Transverse colon (tissue), 4 donors: ENCODE results near the gene UHRF2. TPM values are rescaled to one million over a fixed set of nuclear protein-coding genes. Genes with fewer than 3 reads are reported as not detected.

Source experiments
- DNase-seq: peaks from one replicate; pipeline ENCODE4 v3.0.0-alpha.2; 2019
- H3K27ac ChIP-seq, 4 donors: fragments of 200-600 bp; sonication (generic); 2 replicates each; pipeline ENCODE4 v1.5.1; 2016 to 2018; ENCODE audit warnings: inconsistent platforms in 4 of 4
- H3K27me3 ChIP-seq: fragments of 200-600 bp; sonication (generic); 2 replicates; pipeline ENCODE4 v1.5.1; 2017; ENCODE audit warnings: inconsistent platforms
- H3K36me3 ChIP-seq, 4 donors: fragments of 200-600 bp; sonication (generic); 2 replicates each; pipeline ENCODE4 v1.5.1; 2017 to 2019; ENCODE audit warnings: inconsistent platforms in 4 of 4
- H3K4me1 ChIP-seq, 4 donors: fragments of 200-600 bp; sonication (generic); 2 replicates each; pipeline ENCODE4 v1.5.1; 2017 to 2020; ENCODE audit warnings: inconsistent platforms in 4 of 4
- H3K4me3 ChIP-seq, 4 donors: fragments of 200-600 bp; sonication (generic); 1 replicate in 1 of 4; 2 replicates in 3 of 4; pipeline versions ENCODE4 v1.5.1 to v1.6.1; 2017 to 2019; ENCODE audit warnings: inconsistent platforms in 4 of 4
- H3K9me3 ChIP-seq, 2 donors: fragments of 200-600 bp; sonication (generic); 2 replicates each; pipeline ENCODE4 v1.5.1; 2017 to 2019; ENCODE audit warnings: inconsistent platforms in 2 of 2
- EP300 ChIP-seq: sonication (generic); formaldehyde crosslinking; IDR thresholded peaks from one replicate; pipeline ENCODE4 v1.6.1; 2017; ENCODE audit warnings: antibody characterized with exemption, low read depth
- POLR2A ChIP-seq: fragments of 450-650 bp; IDR thresholded peaks from one replicate; pipeline ENCODE4 v1.6.1; 2016; ENCODE audit warnings: antibody characterized with exemption, mild to moderate bottlenecking, moderate library complexity
- POLR2AphosphoS5 ChIP-seq, 3 donors: sonication (generic); formaldehyde crosslinking; IDR thresholded peaks; one replicate each; pipeline ENCODE4 v1.6.1; 2016; ENCODE audit warnings: antibody characterized with exemption in 3 of 3
- WGBS, 2 donors: methylation state at CpG; one replicate each; pipeline ENCODE4 v1.1.5; 2018; ENCODE audit warnings: low coverage in 1 of 2; 5-methylcytosine and 5-hydroxymethylcytosine counted together
- in situ Hi-C, 4 donors: fragments of 200-750 bp; cut with MboI; loops; one replicate each; pipeline versions ENCODE4 v1.15.0 to v1.15.1; 2017; ENCODE audit warnings: low sequenced_read_pairs in 3 of 4, low pct_ligation_motif_present in 1 of 4, low pct_unique_long_range_greater_than_20kb in 1 of 4
- intact Hi-C: fragments of 100-400 bp; cut with DNase I; formaldehyde crosslinking; loops from one replicate; pipeline ENCODE4 v1.15.1; 2023; ENCODE audit warnings: low total_unique reads
- total RNA-seq, 4 donors: library from RNA; depleted of rRNA; stranded (reverse); fragments of >200 nt; gene quantifications; one replicate each; pipeline ENCODE4 v1.1.0, GENCODE V29; 2016
- TF ChIP-seq, protein P1 (sequence below), 5 experiments: fragments of 200-600 bp in 3 of 5; fragments of 450-650 bp in 2 of 5; sonication (generic) in 3 of 5; IDR thresholded peaks; 1 replicate in 2 of 5; 2 replicates in 3 of 5; pipeline ENCODE4 v1.5.1; 2016 to 2017; ENCODE audit warnings: antibody characterized with exemption in 5 of 5, inconsistent platforms in 3 of 5, mild to moderate bottlenecking in 2 of 5, moderate library complexity in 1 of 5

UHRF2 gene
- total RNA-seq, 4 donors from 2014 or later, result 40.8 to 64.0 (median 51.4) TPM

DNA sequence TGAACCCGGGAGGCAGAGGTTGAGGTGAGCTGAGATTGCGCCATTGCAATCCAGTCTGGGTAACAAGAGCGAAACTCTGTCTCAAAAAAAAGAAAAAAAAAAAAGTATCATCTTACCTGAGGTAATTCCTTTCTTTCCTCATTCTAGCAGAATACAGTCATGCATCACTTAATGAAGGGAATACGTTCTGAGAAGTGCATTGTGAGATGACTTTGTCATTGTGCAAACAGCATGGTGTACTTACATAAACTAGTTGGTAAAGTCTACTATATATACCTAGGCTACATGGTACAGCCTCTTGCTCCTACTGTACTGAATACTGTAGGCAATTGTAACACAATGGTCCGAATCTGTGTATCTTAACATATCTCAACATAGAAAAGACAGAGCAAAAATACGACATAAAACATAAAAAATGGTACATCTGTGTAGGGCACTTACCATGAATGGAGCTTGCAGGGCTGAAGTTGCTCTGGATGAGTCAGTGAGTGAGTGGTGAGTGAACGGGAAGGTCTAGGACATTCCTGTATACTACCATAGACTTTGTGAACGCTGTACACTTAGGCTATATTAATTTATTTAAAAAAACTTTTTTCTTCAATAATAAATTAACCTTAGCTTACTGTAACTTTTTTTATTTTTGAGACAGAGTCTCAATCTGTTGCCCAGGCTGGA, 132.2 kb downstream of the UHRF2 start:
- Histone ChIP-seq H3K36me3 (no peaks in the 10 kb centered on the region), H3K9me3 (no peaks in the 10 kb centered on the region), H3K4me3 (no peak overlapping the region), H3K27me3 (no peaks in the 10 kb centered on the region), H3K27ac (no peak overlapping the region), H3K4me1 (no peaks in the 10 kb centered on the region)
- DNase-seq, result no peak
- TF ChIP-seq POLR2A (no peak), EP300 (no peak), POLR2AphosphoS5 (IDR thresholded peaks at IDR 0.05) (no peak)
- TF ChIP-seq, protein P1, sequence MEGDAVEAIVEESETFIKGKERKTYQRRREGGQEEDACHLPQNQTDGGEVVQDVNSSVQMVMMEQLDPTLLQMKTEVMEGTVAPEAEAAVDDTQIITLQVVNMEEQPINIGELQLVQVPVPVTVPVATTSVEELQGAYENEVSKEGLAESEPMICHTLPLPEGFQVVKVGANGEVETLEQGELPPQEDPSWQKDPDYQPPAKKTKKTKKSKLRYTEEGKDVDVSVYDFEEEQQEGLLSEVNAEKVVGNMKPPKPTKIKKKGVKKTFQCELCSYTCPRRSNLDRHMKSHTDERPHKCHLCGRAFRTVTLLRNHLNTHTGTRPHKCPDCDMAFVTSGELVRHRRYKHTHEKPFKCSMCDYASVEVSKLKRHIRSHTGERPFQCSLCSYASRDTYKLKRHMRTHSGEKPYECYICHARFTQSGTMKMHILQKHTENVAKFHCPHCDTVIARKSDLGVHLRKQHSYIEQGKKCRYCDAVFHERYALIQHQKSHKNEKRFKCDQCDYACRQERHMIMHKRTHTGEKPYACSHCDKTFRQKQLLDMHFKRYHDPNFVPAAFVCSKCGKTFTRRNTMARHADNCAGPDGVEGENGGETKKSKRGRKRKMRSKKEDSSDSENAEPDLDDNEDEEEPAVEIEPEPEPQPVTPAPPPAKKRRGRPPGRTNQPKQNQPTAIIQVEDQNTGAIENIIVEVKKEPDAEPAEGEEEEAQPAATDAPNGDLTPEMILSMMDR (IDR thresholded peaks at IDR 0.05), result no peak
- in situ Hi-C loops (no loop called here), intact Hi-C loops (no loop called here)
- WGBS, 2 donors, result 83 to 92% methylated on average over 7 to 8 of the region's 8 CpGs

DNA sequence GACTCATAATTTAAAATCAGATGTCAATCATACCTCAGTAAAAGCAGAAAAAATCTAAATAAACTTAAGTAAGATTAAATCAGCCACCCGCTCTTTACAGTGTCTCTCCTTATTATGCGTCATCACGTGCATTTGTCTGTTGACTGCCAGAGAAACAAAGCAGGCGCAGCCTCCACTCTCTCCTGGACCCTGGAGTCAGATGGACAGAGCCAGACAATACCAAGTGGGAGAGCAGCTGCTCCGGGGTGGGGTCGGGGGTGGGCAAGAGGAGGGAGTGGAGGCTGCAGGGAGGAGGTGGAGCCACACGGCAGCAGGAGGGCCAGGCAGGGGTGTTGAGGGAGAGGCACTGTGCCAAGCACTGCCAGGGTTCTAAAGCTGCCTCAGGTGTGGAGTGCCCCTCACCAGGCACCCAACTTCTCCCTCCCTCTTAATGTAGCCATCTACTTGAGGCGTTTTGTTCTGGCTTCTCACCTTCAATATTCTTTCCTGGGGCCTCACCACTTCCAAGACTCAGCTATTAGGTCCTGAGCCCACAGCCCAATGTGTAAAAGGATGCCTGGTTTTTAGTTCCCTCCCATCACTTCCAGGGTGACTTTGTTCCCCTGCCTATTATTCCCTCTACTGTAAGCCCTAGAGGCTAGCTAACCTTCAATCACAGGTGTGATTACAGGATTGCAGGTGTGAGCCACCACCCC, 136.3 kb downstream of the UHRF2 start:
- no peaks in the 10 kb centered on the region for H3K9me3 ChIP-seq
- intact Hi-C loops (no loop called here), in situ Hi-C loops (no loop called here)
- peaks cover 0 to 4% (median 0%) of the 10 kb centered on the region in 4 donors for H3K4me1 ChIP-seq
- no peak for TF ChIP-seq EP300
- TF ChIP-seq, protein P1 (IDR thresholded peaks at IDR 0.05), result no peak
- TF ChIP-seq POLR2A, result no peak
- no peak for TF ChIP-seq POLR2AphosphoS5 (IDR thresholded peaks at IDR 0.05)
- H3K27me3 ChIP-seq, result no peaks in the 10 kb centered on the region
- 73 to 84% methylated on average over 4 to 6 of the region's 8 CpGs for WGBS, 2 donors
- no peak overlapping the region for H3K27ac ChIP-seq
- no peak for DNase-seq
- H3K36me3 ChIP-seq, result no peaks in the 10 kb centered on the region
- H3K4me3 ChIP-seq, result no peak overlapping the region

DNA sequence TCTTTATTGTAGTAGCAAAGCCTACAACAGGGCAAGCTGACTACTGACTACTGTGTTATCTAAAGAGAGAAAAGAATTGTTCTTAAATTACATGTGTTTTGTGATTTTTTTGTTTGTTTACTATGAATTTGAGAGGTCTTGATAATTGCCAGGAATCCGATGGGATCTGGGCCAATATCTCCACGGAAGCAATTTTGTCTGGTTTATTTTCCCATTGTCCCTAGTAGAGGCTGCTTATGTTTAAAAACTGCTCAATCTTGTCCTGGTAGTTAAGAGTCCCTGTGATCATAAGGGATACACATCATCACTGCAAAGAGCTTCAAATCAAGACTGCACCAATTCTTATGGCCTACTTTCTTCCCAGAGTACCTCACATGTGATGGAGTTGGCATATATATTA, 138.1 kb downstream of the UHRF2 start:
- Histone ChIP-seq H3K4me1 (peaks cover 0 to 4% (median 0%) of the 10 kb centered on the region in 4 donors), H3K27ac (no peak overlapping the region), H3K9me3 (no peaks in the 10 kb centered on the region), H3K4me3 (no peak overlapping the region), H3K36me3 (no peaks in the 10 kb centered on the region), H3K27me3 (no peaks in the 10 kb centered on the region)
- in situ Hi-C loops, result no loop called here
- intact Hi-C loops, result no loop called here
- TF ChIP-seq POLR2AphosphoS5 (IDR thresholded peaks at IDR 0.05) (no peak), POLR2A (no peak), EP300 (no peak)
- TF ChIP-seq, protein P1 (IDR thresholded peaks at IDR 0.05), result no peak
- no peak for DNase-seq
- 68 to 70% methylated on average over 2 of the region's 2 CpGs for WGBS, 2 donors

DNA sequence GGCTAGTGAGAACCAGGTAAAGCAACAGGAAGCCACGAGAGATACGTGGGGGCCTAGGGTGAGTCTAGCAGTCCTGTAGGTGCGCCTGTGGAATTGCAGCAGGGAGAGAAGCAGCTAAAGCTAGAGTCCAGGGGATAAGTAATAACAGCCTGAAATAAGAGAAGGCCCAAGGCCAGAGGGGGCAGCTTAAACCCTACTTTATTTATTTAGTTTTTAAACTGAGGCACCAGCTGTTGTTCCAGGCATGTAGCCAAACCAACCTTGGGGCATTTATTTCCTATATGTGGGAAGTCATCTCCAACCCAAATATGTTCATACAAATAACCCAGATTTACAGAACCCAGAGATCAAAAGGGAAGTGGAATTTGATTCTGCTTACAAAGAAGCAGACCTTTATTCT, 139.0 kb downstream of the UHRF2 start:
- 86% methylated on average over 3 of the region's 3 CpGs; no CpG with 5 or more reads in 1 of the 2 donors for WGBS, 2 donors
- no peak overlapping the region for H3K4me3 ChIP-seq
- no peak for DNase-seq
- no peak overlapping the region for H3K27ac ChIP-seq
- peaks cover 0 to 4% (median 0%) of the 10 kb centered on the region in 4 donors for H3K4me1 ChIP-seq
- no peaks in the 10 kb centered on the region for H3K27me3 ChIP-seq
- in situ Hi-C loops, result no loop called here
- H3K9me3 ChIP-seq, result no peaks in the 10 kb centered on the region
- H3K36me3 ChIP-seq, result no peaks in the 10 kb centered on the region
- TF ChIP-seq POLR2A (no peak), EP300 (no peak), POLR2AphosphoS5 (IDR thresholded peaks at IDR 0.05) (no peak)
- TF ChIP-seq, protein P1 (IDR thresholded peaks at IDR 0.05), result no peak
- intact Hi-C loops, result no loop called here
